HG02973 (cell line): ENCODE data around the gene YY2.
"Not testable (repeated sequence)": the region's sequence is repeated elsewhere in the genome, so short reads cannot be mapped to it uniquely, and the experiment has no call there.

Experiments
- ATAC-seq: cut with Tn5 transposase; IDR thresholded peaks from one replicate; pipeline ENCODE4 v1.9.1; 2021; ENCODE audit warnings: moderate library complexity; ENCODE audit not compliant: unreplicated experiment

YY2 gene

GRCh38 chrX:21855937-21856415, at the start of gene YY2:
YY2 (plus strand) TSS chrX:21855987; CDS start chrX:21856485, 498 bp downstream.
- no peak for ATAC-seq

- no peak for ATAC-seq
Measured at GRCh38 chrX:21806691-21807090, 49.1 kb upstream of the YY2 start.

DNA sequence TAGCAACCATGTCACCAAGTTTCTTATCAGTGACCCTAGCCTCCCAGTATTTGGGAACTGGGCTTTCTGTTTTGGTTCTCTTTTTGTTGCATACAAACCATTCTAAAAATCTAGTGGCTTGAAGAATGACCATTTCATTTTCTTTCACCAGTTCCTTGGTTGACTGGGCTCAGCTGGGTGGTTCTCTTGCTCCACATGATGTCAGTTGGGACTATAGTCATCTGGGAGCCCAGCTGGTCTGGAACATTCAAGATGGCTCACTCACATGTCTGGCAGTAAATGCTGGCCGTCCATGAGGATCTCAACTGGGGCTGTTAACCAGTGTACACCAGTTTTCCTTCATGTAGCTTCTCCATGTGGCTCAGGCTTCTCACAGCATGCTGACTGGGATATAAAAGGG, 44.0 kb upstream of the YY2 start:
- ATAC-seq: no peak

DNA sequence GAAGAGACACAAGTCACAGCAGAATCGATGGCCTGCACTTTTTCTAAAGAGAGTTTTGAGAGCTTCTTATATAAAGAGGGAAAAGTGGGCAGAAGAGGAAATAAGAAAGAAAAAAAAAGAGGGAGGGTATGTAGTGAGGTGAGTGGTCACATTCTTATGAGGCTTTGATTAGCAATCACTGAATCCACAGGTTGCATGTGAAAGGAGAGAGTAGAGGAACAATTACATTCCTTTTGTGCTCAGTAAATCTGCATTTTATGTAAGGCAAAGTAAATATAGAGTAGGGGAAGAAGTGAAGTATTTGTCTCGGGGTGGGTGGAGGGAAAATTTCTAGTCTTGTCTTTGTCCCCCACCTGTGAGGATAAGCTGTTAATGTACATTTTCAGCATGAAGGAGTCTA, 43.2 kb upstream of the YY2 start:
- no peak for ATAC-seq

GRCh38 chrX:21813612-21814368, 42.0 kb upstream of the YY2 start:
- ATAC-seq: no peak

- no peak for ATAC-seq
Measured at GRCh38 chrX:21816136-21816535, 39.7 kb upstream of the YY2 start.

- ATAC-seq: not testable (repeated sequence)
Measured at GRCh38 chrX:21820170-21820569, 35.6 kb upstream of the YY2 start.

DNA sequence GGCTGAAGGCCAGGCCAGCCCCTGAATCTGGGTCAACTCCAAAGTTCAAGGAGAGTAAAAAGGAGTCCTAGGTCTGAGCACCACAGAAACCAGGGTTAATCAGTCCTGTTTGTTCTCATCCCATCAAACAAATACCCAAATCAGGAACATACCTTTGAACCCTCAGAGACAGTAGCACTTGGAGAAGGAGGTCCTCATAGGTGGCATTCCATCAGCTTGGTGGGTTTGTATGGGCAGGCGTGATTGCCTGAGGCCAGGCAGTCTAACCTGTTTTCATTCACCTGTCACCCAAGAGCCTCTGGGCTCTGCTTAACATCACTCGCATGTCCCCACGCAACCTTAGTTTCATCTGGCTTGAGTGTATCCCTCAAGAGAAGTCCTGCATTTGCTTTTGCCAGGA, 33.9 kb upstream of the YY2 start:
- ATAC-seq: no peak

DNA sequence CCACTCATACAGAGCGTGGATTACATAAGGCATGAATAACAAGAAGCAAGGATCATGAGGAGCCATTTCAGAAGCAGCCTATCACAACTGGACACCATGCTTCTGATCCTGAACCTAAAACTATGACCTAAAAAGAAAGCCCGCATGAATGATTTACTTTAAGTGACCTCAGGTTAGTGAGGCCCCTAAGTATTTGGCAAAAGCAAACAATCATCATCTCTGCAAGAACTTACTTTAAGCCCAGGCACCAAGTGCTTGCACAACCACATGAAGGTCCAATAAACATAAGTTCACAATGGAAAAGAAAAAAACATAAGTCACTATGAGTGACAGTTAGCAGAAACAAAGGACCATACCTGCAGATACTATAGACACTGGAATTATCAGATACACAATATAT, 24.3 kb upstream of the YY2 start:
- ATAC-seq: no peak

DNA sequence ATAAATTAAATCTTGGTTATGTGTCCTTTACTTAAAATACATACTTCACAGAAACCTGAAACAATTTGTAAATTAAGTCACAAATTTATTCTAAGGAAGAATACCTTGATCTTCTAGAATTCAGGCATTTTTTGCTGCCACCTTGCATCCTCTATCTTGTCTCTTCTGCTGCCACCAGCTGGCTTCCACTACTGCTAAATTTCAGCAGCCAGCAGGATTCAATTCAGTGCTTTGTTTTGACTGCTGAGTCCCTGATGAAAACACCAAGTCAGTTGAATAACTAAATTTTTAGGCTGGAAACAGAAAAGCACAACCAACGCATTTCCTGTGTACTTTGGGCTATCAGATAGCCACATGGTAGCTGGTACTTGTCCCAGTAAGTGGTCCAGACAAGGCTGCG, 18.7 kb upstream of the YY2 start:
- no peak for ATAC-seq

- ATAC-seq: no peak
Measured at GRCh38 chrX:21838937-21839333, 16.9 kb upstream of the YY2 start.

- ATAC-seq: peak; percentile 87
Measured at GRCh38 chrX:21839334-21840192, 16.2 kb upstream of the YY2 start, which contains the start of gene MBTPS2. MBTPS2 (plus strand) TSS chrX:21839617; CDS start chrX:21839735, 118 bp downstream.

DNA sequence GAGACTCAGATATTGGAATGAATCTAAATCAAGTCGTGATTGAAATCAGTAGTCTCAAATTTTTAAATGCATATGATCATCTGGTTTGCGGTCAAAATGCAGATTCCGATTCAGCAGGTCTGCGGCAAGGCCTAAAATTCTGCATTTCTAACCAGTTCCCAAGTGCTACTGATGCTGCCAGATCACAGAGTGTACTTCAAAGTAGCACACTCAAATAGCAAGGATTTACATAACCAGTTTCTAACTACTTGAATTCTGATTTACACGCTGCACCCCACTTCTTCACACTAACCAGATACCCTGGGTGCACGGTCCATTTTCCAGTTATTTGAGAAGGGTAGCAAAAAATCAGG, 15.6 kb upstream of the YY2 start:
- ATAC-seq: no peak

GRCh38 chrX:21843179-21843578, 12.6 kb upstream of the YY2 start:
- ATAC-seq: no peak

- no peak for ATAC-seq
Measured at GRCh38 chrX:21845096-21845495, 10.7 kb upstream of the YY2 start.

DNA sequence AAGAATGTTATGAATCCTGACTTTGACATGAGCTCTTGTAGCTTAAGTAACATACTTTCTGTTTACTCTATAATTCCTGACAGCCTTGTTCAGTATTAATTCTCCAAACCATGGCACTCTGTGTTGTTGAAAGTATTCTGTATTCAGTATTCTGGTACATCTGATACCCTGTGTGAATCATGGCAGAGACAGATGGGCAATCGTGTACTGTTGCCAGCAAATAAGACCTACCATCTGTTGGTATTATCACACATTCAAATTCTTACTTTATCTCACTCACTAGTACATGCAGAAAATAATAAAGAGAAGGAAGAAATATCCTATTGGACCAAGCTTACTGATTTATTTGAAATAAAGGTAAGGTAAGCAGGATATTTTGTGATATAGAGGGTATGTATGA, 8.4 kb upstream of the YY2 start:
- no peak for ATAC-seq

DNA sequence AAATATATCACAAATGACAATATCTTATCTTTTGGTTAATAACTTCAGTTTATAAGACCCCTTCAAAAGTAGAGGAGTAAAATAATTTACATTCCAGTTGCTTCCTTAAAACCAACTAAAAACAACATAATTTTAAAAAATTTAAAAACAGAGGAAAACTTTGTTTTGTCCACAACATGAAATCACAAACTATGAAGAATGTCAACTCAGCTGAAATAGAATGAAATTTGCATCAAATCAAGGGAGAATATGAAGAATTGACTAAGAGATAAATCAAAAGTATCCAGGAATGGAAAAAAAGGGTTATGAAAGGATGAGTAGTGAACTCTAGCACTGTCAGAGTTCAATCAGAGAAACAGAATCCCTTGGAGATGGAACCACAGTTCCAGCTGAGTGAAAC, 2.2 kb upstream of the YY2 start:
- no peak for ATAC-seq

- ATAC-seq: no peak
Measured at GRCh38 chrX:21856504-21856903, 717 bp downstream of the YY2 start.

GRCh38 chrX:21863241-21863640, 7.5 kb downstream of the YY2 start:
- ATAC-seq: no peak

GRCh38 chrX:21865436-21865835, 9.6 kb downstream of the YY2 start:
- ATAC-seq: no peak

- ATAC-seq: no peak
Measured at GRCh38 chrX:21870494-21870893, 14.7 kb downstream of the YY2 start.
